Superior temporal gyrus (tissue), 1 donor: Measurements from ENCODE around the gene IL17RD.

Source experiments
- DNase-seq: peaks from one replicate; pipeline ENCODE4 v3.0.0-alpha.2; 2016; ENCODE audit errors: extremely low spot score

IL17RD gene

DNA sequence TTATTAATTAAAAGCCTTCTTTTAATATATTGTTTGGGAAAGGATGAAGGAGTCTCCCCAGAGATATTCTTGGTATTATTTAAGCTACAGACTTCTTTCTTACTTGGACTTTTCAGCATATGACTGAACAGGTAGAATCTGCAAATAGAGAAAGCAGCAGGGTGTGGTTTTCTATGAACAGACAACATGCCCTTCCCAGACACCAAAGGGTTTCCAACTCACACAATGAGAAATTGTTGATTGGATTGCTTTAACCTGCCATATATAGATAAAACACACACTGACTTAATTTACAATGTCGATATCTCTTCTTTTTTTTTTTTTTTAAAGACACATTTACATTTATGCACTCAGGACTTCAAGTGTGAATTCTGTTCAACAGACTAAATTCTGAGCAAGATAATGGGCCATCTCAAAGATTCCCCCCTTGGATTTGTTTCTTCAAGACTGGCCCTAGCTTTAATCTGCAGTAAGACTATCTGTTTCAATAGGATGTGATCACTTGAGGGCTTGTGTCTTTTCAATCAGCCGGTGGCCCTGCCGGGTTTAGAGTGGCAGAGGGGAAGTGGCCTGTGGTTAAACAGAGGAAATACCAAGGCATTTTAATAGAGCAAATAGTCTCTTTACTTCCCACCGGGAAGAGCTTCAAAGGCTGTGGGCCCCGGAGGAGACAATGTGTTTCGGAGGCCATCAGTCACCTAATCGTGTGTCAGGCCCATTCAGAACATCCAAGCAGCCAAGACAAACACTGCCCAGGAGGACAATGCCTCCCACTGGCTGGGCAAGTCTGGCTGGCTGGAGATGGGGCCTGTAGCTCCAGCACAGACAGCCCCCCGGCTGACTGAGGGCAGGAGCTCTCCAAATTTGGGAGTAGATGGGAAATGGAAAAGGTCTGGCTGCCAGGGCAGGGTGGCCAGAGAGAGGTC lies 6.1 kb downstream of the IL17RD start:
- DNase-seq, result no peak

DNA sequence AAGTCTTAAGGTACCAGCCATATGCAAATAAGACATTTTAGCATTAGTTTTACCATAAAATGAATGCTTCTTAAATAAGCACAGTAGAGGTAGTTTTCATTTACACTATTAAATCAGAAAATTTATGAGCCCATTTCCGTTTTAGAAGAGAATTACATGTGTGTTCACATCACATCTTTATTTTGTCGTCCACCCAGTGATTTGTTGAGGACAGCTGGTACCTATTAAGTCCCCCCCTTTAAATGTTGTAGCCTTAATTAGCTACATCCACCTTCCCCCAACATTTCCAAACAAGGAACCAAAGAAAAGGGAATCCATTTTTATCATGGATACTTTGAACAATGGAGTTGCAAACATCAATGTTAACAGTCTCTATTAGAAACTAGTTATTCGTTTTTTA lies 6.8 kb downstream of the IL17RD start:
- no peak for DNase-seq

- DNase-seq, result no peak
Observed at GRCh38 chr3:57157545-57157944, 7.6 kb downstream of the IL17RD start.

DNA sequence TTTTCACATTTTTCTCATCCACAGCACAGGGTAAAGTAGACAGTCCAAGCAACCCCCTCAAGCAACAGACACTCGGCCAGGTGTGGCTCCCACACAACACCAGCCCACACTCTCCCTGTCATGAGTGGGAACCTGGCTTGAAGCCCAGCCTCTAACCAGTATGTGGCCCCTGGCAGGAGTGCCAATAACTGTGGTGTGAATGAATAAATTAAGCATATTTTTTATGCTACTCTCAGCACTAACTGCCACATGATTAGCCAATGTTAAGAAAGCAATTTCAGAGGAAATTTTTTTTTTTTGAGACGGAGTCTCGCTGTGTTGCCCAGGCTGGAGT lies 9.9 kb downstream of the IL17RD start:
- no peak for DNase-seq

DNA sequence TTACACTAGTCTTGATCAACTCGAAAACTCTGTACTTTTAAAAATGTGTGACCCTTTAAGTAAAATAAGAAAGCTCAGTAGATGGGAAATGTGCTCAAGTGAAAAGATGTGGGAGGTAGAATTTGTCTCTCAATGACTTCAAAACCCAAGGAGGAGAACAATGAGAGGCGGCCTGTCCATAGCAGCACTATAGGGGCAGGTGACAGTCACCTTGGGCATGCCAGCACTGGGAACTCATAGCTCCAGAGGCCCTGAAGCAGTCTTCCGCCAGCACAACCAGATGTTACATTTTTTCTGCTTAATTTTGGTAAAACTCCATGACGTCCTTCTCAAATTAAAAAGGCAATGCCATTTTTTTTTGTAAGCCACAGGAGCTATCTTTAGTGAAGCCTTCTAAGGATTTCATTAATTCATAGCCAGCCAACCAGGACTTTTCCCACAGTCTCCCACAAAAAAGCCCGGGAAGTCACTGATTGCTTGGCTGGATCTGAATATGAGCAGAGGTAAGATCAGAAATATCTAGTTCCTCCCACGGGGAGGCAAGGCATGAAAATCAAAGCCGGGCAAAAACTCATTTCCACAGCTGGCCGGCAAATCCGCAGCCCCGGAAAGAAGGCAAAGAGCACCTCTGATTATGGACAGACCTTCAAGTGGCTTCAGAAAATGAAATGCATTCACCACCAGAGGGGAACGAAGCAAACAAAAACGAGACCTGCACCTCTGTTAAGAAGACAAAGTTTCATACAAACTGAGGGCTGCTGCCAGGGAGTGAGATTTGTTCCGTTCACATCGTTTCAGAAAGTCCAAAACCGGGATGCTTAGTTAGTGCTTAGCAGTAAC lies 10.5 kb downstream of the IL17RD start:
- DNase-seq, result no peak

GRCh38 chr3:57152151-57153143 lies 12.7 kb downstream of the IL17RD start:
- peak; percentile 45 for DNase-seq

DNA sequence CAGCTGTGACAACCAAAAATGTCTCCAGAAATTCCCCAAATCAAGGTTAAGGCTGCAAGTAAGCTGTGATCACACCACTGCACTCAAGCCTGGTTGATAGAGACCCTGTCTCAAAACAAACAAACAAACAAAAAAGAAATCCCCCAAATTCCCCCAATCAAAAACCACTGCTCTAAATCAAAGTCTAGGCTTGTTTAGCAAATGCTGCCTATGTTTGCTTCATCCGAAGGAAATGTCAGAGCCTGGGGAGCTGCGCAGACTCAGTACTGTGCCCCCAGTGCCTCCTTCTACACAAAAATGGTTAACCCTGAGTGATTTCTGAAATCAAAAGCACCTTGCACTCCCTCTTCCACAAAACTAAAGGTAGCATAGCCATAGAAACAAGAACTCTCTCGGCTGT lies 13.4 kb downstream of the IL17RD start:
- DNase-seq, result no peak

DNA sequence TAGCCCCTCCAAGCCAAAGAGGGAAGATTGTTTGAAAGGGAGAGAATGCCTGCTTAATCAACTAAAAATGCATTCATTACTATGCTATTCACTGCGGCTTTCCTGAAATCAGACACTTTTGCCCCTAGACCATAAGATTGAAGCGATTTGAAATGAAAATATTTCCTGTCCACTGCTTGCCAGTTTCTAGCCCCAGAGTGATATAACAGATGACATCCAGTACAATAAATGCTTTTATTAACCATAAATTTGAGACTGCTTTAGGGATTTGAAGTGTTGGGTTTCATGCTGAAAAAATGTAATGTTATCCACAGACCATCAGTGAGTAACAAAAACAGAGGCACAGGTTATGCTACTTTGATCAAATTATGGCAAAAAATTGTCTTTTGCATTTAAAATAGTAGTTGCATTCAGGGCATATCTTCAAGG lies 14.1 kb downstream of the IL17RD start:
- no peak for DNase-seq

GRCh38 chr3:57150113-57150581 lies 15.0 kb downstream of the IL17RD start:
- DNase-seq, result no peak

- no peak for DNase-seq
Observed at GRCh38 chr3:57147071-57147470, 18.1 kb downstream of the IL17RD start.

- no peak for DNase-seq
Observed at GRCh38 chr3:57145852-57146251, 19.3 kb downstream of the IL17RD start.

DNA sequence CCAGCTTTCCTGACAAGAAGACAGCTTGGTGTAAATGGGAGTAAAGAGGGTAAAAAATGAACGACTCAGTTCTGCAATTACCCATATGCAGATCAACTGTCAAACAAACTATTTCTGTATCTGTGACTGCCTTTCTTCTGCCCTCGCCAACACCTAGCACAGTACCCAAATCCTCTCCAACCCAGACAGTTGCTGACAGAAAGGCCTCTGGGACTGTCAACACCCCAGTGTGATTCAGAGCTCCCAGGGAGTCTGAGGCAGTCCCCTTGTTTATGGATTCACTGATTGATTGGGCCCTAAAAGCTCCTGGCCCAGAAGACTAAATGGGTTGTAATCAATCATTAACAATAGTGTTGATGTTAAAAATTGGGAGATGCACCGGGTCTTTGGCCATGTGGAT lies 20.2 kb downstream of the IL17RD start:
- DNase-seq, result no peak

DNA sequence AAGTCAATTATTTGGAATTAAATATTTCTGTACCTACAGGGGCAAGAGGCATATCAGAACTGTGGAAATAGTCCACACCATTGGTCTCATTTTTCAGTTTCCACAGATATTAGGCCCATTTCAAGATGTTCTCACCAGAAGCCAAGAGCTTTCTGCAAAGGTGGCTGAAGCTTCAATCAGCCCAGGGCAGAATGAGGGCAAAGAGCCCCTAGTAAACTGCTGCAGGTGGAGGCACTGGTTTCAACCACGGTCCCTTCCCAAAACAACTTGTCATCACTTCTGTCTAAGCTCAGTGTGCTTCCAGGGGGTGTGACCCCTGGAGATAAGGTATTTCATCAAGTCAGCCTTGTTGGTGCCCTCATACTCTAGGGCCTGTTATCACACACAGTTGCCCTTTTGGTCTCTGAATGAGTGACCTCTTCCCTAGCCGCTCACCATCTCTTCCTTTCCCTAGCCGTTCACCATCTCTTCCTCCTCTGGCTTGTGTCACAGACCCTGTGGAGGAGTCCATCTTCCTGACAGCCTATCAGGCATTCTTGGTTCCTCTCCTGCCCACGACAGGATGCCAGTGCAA lies 21.2 kb downstream of the IL17RD start:
- DNase-seq, result no peak

DNA sequence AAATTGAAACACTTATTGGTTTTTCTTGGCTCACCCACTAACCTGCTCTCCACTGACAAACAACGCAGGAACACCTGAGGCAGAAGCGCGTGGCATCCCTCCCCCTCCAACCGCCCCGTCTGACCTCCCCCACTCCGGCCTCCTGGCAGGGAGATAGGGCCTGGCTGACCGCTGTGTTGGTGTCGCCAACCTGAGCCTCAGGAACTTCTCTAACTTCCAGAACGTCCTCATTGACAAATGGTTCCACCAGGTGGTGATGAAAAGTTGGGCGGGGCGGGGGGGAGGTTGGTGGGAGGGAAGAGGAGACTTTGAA lies 22.8 kb downstream of the IL17RD start:
- DNase-seq, result no peak

DNA sequence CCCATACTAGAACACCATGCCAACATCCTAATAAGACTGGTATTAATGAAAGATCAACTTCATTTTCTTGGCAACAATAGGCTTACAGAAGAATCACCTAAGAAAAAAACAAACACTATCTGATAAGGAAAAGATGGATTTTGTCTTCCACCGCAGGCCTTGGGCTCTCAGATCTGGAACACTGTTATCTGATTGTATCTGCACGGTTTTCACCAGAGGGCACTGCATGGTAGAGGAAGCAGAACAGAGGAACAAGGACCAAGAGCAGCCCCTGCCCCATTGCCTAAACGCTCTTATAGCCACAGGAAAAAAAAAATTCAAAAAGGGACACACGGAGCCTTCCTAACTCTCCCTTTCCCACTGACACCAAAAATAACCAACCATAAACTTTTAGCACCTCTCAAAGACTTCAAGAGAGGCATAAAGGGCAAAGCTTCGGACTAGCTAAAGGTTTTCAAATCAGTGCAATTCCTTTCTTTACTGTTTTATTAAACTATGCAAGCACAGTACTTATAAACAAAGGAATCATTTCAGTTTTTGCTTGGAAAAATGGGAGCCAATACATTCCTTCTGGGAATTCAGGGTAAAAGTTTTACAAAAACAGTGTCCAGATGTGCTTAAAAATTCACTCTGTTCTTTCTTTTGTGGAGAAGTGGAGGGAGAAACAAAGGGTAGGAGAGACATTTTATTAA lies 23.3 kb downstream of the IL17RD start:
- DNase-seq, result no peak

DNA sequence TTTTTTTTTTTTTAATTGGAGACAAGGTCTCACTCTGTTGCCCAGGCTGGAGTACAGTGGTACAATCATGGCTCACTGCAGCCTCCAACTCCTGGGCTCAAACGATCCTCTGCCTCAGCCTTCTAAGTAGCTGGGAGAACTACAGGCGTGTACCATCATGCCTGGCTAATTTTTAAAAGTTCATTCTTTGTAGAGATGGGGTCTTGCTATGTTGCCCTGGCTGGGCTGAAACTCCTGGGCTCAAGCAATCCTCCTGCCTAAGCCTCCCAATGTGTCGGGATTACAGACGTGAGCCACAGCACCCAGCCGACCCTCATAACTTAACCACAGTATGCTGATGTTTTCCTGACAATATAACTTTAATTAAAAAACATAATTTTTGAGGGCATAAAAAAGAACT lies 24.3 kb downstream of the IL17RD start:
- no peak for DNase-seq

DNA sequence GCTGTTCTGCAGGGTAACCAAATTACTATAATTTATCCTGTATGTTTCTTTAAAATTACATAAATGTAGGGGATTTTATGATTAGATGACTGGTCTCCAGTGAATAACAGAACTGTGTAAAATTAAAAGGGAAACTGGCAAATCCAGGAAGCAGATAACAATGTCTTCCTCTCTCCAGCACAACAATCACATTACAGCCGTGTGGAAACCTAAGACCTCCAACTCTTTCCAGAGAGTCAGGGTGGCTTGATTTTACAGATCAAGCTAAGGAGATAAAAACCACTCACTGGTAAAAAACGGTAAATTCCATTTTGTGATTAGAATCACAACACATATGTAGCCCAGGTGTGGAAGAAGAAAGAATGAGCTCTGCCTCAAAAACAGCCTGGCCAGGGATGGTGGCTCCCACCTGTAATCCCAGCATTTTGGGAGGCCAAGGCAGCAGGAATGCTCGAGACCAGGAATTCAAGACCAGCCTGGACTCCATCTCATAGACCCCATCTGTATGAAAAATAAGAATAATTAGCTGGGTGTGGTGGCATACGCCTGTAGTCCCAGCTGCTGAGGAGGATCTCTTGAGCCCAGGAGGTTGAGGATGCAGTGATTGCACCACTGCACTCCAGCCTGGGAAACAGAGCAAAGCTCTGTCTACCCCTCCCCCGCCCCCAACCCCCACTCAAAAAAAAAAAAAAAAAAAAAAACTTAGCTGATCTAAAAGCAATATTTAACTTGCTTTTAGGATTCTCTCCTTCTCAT lies 29.0 kb downstream of the IL17RD start:
- no peak for DNase-seq

DNA sequence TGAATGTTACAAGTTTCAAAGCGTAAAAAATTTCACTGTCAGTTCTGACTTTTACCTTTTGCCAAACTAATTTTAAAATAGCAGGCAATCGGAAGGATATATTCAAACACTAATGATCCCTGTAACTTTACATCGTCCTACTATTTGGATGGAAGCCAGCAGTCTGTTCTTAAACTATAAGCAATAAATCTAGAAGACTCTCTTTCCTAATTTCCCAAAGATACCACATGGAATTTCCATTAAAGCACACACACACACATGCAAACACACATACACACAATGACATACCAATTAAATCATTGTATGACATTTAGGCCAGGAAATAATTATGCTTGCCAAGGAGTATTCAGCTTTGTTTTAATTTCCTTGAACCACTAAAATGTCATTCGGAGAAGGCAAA lies 32.0 kb downstream of the IL17RD start:
- DNase-seq, result no peak

DNA sequence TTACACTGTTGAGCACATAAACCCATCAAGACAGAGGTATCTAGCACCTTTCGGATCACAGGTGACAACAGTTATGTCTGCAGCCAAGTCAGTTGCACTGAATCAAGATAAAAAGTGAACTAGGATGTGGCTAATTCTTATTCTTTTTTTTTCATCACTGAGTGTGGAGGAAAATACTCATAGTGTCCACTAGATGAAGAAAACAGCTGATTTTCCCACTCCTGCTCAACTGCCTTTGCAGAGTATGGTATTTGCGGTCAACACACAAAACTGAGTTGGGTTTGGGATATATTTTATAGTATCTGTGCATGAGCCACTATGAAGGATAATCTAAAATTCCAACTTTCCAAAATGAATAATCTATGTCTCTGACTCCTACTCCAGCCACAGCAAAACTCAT lies 32.5 kb downstream of the IL17RD start:
- DNase-seq, result no peak

- DNase-seq, result no peak
Observed at GRCh38 chr3:57131210-57131588, 34.0 kb downstream of the IL17RD start.
